ENCODE measurements around the gene ADAMTSL2.

The ADAMTSL2 gene

DNA sequence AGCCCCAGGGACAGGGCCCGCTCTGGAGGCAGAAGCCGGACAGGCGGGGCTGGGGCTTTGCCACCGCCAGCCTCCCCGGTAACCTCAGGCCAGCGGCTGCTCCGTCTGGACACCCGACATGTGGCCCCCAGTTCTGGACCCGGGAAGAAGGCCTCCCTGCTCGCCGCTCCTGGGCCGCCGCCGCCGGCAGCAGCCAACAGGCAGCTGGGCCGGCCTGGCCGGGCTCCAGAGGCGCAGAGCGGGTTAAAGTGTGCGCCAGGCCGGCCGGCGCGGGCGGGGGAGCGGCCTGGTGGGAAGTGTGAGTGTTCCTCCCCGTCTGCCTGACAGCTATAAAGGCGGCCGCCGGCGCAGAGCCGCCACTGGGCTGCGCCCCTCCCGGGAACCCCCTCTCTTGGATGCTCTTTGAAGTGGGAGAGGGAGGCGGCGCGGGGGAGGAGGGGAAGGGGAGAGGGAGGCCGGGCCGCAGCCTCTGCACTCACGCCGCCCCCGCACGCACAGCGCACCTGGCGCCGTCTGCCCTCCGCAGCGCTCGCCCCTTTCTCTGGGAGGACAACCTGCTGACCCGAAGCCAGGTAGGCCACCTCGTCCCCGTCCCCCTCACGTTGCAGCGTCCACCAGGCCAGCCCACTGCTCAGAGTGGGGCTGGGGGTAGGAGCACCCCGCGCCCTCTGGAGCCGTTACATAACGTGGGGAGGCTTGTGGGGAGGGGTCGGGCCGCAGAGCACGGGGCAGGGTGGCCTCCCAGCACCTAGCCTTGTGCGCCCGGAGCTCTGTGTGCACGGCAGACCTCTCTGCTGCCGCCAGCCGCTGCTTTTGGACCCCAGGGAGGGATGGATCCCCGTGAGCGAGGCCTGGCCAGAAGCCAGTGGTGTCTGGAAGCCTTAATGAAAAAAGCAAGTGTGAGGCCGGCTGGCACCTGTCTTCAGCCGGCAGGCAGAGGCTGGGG, at the start of gene ADAMTSL2:
Gene ADAMTSL2 (plus strand): TSS at position 359 of the 946 bp plus-strand sequence. CDS start 2,009 bp downstream, outside the sequence.
- DNase-seq (ENCODE audit: low read depth): no peak
- peak within 1 kb of the TSS; percentile 23 for H3K4me3 ChIP-seq (ENCODE audit: low read depth, low read length)

DNA sequence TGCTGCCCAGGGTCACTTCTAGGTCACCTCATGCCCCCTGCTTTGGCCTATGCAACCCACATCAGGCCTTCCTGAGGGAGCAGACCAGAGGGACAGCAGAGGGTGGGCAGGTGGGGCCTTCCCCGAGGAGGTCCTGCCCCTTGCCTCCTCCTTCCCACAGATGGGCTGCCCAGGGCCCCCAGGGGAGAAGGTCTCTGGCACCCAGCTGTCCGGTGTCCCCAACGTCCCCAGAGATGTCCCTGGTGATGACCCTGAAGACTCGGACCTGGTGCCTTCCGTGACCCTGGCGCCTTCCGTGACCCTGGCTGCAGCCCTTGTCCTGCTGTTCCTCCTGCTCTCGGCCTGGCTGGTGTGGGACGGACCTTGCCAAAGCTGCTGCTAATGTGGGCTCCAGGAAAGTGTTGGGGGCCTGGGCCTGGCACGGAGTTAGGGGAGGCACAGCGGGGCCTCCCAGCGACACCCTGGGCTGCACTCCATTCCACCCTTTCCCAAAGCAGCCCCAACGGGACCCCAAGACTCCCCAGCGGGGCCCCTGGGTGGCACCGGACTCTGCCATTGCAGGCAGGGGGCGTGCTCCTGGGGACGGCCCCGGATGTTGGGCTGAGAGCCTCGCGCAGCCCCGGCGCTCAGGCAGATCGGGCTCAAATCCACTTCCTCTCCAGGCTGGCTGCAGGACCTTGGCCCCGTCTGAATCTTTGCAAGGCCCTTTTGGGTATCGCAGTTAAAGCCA, 48.8 kb upstream of the ADAMTSL2 start:
- no peak for DNase-seq (ENCODE audit: low read depth)
- H3K4me3 ChIP-seq (ENCODE audit: low read depth, low read length): no peak overlapping the region

DNA sequence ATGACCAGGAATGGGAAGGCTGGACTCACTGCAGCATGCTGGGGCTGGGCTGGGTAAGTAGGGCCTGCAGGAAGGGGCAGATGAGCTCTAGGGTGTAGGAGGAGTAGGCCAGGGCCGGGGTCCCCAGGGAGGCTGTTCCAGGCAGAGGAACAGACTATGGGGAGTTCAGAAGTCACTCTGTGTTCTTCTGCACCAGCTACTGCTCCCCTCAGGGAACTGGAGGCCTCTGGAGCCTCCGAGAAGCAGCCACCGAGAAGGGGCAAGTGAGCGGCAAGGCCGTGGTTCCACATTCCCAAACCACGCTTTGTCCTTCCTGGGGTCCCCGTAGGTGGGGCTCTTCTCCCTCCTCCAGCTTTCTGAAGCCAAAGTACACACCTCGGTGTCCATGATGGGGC, 47.2 kb upstream of the ADAMTSL2 start:
- no peak for DNase-seq (ENCODE audit: low read depth)
- H3K4me3 ChIP-seq (ENCODE audit: low read depth, low read length): no peak overlapping the region

DNA sequence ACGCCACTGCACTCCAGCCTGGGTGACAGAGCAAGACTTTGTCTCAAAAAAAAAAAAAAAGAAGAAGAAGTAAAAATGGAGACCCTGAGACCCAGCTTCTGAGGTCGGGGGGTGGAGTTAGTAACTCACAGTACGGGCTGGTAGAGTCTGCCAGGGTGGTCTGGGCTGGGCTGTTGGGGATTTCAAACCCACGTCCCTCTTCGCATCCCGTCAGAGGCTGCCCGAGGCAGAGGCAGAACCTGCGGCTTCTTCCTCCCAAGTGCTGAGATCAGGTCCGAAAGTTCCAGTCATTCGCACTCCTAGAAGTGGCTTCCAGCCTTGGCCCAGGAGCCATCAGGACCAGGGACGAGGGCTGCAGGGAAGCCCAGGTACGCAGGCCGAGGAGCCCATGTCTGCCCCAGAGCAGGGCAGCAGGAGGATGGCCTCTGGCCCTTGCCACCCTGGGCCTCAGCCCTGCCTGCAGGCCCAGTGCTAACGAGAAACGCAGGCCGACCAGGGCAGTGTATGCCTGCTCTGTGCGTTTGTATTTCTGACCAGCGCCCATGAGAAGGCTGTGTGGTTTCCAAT, 45.7 kb upstream of the ADAMTSL2 start:
- no peak for DNase-seq (ENCODE audit: low read depth)
- H3K4me3 ChIP-seq (ENCODE audit: low read depth, low read length): no peak overlapping the region

DNA sequence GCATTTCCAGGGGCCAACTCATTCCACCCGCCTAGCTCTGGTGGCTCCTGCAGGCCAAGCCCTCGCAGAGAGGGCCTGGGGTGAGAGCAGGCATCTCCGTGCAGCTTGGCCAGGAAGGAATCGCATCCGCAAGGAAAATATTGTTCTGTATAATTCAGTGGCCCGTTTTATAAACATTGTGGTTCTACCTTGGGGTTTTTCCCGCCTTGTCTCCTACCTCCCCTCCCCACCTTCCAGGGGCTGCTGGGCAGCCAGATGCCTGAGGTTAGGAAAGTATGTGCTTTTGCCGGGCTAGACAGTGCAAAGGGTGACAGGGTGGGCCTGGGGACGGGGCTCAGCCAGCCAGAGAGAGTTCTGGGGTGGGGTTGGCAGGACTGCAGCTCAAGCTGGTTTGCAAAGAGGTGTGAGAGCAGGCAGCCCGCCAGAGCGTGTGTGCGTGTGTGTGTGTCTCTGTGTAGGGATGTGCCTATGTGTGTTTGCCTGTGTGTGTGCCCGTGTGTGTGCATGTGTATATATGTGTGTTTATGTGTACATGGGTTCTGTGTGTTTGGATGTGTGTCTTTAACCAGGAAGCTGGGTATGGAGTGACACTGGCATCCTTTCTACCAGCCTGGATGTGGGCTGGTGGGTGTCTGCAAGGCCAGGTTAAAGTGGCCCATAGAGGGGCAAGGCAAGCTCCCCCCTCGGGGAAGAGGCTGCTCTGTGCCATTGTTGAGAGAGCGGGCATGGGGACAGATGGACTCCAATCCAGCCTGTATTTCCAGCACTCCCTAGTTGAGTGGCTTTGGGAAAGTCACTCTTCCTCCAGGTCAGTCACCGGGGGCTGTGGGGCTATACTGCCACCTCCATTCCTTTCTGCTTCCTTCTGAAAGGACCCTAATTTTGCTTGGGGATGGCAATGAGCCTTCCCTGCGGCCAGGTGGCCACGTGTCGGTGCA, 45.0 kb upstream of the ADAMTSL2 start:
- H3K4me3 ChIP-seq (ENCODE audit: low read depth, low read length): no peak overlapping the region
- DNase-seq (ENCODE audit: low read depth): no peak

DNA sequence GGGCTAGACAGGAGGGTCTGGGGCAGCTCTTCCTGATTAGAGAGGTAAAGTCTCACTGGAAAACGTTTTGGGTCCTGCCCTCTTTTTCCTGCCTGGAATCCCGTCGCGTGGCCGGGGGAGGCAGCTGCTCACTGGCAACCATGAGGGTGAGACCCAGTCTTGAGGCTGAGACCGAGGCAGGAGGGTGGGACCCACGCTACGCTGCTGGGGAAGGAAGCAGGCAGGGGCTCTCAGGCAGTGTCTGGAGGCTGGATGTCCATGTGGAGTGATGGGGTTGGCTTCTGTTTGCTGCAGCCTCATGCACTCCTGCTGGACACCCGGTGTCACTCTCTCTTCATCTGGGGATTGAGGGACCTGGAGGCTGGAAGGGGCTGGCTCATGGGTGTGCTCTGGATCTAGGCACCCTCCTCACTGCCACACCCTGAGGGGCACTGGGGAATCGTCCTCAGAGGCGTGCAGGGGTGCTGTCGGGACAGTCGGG, 44.3 kb upstream of the ADAMTSL2 start:
- no peak for DNase-seq (ENCODE audit: low read depth)

DNA sequence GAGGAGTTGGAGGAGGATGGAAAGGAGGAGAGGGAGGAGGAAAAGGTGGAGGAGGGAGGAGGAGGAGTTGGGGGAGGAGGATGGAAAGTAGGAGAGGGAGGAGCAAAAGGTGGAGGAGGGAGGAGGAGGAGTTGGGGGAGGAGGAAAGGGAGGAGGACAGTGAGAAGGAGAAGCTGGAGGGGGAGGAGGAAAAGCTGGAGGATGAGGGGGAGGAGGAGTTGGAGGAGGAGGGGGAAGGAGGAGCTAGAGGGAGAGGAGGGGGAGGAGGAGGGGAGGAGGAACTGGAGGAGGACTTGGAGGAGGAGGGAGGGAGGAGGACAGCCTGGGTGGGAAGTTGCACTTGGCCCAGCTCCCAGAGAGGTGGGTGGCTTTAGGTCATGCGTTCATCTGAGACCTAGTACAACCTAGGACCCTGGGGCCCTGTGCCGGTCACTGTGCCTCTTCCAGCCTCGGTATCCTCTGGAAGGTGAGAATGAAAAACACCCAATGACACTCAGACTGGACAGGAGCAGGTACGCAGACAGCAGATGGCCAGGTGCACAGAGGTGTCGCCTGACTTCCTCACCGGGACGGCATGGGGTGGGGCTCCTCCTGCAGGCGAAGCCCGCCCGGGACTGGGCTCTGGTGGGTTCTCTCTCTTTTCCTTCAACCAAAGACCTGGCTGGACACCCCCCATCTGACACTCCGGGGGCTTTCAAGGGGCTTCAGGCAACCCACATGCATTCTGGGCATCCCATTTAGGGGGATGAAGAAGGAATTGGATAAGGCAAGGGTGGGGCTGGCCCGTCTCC, 43.4 kb upstream of the ADAMTSL2 start:
- no peak for DNase-seq (ENCODE audit: low read depth)
- no peak overlapping the region for H3K4me3 ChIP-seq (ENCODE audit: low read depth, low read length)

More for the DNA sequence above, 44.3 kb upstream of the ADAMTSL2 start:
- H3K4me3 ChIP-seq (ENCODE audit: low read depth, low read length): no peak overlapping the region

DNA sequence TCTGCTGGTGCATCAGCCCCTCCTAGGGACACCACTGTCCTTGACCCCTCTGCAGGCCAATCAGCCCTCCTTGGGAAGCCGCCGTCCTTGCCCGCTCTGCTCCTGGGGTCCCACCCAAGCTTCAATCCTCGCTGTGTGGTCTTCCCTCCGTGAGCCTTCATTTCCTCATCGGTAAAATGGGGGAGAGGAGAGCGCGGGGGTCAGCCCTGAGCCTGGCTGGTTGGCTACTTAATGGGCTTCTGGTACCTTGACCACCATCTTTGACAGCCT, 42.9 kb upstream of the ADAMTSL2 start:
- no peak for DNase-seq (ENCODE audit: low read depth)
- H3K4me3 ChIP-seq (ENCODE audit: low read depth, low read length): no peak overlapping the region

DNA sequence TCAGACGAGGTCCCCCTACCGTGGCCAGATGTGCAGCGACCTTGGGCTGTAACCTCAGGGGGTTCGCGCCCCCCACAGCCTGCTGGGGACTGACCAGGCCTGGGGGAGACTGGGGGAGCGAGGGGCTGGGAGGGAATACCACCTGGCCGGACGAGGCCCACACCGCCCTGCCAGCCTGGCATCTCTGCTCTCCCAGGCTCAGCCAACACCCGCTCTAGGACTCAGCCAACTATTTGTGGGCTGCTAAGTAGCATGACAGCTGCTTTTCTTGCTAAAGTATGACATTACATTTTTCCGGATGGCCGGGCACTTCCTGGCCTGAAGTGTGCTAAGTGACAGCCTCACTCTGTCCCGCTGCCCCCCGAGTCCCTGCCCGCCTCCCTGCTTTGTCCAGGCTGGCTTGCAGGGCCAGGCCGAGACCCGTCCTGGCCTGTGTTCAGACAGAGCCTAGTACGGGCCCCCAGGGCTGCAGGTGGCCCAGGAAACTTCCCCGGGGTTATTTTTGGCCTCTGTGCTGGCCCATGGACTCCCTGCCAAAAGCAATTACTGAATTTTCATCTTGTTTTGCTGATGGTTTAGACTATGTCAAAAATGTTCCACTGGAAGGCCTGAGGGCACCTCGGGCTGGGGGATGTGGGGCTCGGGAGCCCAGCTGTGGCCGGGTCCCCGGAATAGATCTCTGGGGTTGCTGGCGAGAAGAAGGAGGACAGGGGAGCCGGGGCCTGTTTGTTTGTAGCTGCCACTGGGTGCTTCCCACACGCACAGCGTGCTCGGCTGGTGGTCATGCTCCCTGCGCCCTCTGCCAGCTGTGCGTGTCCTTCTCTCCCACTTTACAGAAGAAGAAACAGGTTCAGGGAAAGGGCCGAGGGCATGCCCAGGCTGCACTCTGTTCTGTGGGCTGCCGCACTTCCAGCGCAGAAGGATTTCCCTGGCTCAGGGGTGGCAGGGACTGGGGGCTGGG, 42.2 kb upstream of the ADAMTSL2 start:
- no peak overlapping the region for H3K4me3 ChIP-seq (ENCODE audit: low read depth, low read length)
- DNase-seq (ENCODE audit: low read depth): no peak

DNA sequence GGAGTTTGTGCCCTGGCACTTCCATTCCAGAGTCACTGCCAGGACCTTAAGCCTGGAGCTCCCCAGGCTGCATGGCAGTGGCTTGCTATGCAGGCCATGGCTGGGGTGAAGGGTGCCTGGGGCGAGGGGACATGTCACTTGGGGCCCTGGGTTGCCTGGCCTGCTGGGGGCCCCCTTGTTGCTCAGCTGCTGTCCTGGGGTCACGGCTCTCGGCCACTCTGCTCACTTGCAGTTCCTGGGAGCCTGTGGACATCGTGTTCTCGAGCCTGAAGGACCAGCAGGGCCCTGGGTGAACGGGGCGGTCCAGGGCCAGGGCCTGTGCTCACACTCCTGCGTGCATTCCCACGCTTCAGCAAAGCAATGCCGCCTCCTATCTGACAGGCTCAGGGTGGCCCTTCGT, 41.1 kb upstream of the ADAMTSL2 start:
- no peak for DNase-seq (ENCODE audit: low read depth)
- no peak overlapping the region for H3K4me3 ChIP-seq (ENCODE audit: low read depth, low read length)

DNA sequence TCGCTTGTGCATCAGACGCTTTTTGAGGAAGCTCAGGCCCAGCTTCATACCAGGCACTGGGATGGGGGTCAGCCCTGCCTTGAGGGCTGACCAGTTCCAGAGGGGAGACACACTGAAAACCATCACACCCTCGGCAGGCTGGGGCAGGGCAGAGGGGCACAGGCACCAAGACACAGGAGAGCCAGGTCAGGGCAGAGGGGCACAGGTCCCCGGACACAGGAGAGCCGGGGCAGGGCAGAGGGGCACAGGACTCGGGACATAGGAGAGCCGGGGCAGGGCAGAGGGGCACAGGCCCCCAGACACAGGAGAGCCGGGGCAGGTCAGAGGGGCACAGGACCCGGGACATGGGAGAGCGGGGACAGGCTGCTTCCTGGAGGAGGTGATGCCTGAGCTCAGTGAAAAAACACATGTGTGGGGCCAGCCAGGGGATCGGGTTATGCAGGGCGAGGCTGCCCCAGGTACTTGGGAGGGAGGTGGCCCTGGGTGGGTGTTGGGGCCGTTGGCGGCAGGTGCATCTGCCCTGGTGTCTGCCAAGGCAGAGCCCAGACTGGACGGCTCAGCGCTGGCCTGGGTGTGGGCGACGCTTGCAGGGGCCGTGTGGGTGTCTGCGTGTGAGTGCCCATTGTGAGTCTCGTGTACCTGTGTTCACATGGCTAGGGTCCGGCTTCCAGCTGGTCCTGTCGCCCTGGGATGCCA, 40.5 kb upstream of the ADAMTSL2 start:
- DNase-seq (ENCODE audit: low read depth): no peak
- H3K4me3 ChIP-seq (ENCODE audit: low read depth, low read length): no peak overlapping the region

DNA sequence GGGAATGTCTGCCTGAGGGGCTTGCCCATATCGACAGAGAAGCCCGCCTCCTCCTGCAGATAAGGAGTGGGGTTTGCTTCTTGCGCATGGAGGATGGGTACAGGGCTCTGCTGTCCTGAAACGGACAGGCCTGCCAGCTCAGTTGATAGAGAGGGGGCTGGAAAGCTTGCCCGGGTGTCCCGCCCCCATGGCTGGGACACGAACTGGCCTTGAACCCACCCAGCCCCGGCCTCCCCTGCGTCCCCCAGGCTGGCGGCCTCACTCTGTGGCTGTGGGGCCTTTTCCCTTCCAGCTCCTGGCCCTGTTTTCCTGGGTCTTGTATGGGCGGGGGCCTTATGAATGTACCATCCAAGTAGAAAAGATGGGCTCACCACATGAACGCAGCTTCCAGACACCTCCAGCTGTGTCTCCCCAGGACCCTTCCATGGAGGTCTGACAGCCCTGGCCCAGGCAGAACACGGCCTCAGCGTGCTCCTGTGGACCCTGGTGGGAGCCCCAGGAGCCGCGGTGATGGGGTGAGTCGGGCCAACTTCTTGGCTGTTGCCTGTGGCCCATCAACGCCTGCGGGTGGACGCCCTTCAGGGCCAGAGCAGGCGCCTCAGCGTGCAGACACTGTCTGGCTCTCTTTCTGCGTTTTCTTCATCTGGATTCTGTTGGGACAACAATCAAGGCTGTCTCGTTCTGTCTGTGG, 39.7 kb upstream of the ADAMTSL2 start:
- DNase-seq (ENCODE audit: low read depth): no peak
- no peak overlapping the region for H3K4me3 ChIP-seq (ENCODE audit: low read depth, low read length)

DNA sequence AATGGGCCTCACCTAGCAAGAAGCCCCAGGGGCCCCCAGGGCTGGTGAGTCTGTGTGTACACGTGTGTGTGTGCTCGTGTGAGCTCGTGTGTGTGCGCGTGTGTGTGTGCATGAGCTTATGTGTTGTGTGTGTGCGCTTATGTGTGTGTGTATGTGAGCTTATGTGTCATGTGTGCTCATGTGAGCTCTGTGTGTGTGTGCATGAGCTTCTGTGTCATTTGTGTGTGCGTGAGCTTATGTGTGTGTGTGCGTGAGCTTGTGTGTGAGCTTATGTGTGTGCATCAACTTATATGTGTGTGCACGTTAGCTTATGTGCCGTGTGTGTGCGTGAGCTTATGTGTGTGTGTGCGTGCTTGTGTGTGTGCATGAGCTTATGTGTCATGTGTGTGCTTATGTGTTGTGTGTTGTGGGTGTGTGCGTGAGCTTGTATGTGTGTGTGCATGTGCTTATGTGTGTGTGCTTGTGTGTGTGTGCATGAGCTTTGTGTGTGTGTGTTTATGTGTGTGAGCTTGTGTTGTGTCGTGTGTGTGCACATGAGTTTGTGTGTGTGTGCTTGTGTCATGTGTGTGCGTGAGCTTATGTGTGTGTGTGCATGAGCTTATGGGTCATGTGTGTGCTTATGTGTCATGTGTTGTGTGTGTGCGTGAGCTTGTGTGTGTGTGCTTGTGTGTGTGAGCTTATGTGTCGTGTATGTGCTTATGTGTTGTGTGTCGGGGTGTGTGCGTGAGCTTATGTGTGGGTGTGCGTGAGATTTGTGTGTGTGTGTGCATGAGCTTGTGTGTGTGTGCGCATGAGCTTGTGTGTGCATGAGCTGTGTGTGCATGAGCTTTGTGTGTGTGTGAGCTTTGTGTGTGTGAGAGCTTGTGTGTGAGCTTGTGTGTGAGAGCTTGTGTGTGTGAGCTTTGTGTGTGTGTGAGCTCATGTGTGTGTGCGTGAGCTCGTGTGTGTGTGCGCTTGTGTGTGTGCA, 38.9 kb upstream of the ADAMTSL2 start:
- no peak for DNase-seq (ENCODE audit: low read depth)
- no peak overlapping the region for H3K4me3 ChIP-seq (ENCODE audit: low read depth, low read length)

DNA sequence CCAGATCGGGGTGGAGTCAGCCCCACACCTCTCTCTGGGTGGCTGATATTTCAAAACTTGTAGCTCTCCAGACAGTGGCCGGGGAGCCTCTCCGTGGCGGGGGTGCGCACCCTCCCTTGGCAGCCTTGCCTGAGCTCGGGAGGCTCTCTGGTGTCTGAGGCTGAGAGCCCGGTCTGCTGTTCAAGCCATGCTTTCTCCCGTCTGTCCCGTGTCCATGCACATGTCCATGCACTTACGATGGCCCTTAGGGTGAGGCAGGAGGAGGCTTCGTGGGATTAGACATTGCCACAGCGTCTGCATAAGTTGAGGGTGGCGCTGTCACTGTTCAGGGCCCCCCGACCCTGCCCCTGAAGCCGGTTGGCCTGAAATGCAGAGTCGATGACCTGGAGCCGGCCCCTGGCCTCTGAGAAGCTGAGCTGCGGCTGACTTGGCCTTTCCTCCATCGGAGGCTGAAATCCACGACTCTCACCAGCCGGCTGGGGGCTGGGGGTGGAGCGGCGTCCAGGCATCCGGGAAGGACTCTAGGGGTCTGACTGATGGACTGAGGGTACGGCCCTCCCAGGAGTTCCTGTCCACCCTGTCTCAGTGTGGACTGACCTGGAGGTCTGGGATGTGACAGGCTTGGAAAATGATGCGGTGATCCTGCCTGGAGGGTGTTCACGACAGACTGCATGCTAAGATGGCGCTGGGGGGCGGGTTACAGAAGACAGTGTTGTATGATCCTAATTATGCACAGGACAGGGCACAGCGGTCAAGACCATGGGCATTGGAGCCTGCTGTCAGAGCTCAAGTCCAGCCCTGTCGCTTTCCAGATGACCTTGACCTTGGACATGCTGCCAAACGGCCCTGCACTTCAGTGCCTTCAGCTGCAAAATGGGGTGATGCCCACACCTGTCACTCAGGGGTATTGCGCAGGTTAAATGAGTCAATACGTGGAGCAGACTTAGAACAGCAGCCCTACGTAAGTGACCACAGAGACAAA, 37.4 kb upstream of the ADAMTSL2 start:
- DNase-seq (ENCODE audit: low read depth): no peak
- H3K4me3 ChIP-seq (ENCODE audit: low read depth, low read length): no peak overlapping the region
